NCI-H748 (cell line): ENCODE results near the gene PIM3.

Experiments used
- DNase-seq: peaks from one replicate; lab custom pipeline; 2025; ENCODE audit not compliant: unreplicated experiment; lab: John Stamatoyannopoulos, UW

Gene PIM3

DNA sequence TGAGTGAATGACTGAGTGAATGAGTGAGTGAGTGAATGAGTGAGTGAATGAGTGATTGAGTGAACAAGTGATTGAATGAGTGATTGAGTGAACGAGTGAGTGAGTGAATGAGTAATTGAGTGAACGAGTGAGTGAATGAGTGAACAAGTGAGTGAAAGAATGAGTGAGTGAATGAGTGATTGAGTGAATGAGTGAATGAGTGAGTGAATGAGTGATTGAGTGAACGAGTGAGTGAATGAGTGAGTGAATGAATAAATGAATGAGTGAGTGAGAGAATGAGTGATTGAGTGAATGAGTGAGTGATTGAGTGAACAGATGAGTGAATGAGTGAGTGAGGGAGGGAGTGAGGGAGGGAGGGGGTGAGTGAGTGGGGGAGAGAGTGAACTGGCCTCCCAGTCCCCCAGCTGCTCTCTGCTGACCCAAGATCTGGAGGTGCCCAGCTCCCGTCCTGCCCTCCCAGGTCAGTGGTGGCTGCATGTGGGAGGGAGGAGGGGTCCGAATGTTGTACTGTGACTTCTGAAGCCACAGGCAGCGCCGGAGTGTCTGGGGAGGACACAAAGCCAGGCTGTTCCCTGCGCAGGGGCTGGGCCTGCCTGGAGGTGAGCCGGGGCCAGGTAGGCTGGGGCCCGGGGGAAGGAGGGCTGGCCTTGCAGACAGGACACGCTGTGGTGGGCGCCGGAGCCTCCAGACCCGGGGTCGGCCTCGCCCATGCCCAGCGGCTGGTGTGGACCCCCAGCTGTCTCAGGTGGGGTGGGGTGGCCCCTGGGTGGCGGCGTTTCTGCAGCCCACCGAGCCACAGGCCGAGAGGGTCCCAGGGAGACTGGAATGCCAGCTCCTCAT lies 17.8 kb upstream of the PIM3 start:
- DNase-seq, result peak; percentile 22

DNA sequence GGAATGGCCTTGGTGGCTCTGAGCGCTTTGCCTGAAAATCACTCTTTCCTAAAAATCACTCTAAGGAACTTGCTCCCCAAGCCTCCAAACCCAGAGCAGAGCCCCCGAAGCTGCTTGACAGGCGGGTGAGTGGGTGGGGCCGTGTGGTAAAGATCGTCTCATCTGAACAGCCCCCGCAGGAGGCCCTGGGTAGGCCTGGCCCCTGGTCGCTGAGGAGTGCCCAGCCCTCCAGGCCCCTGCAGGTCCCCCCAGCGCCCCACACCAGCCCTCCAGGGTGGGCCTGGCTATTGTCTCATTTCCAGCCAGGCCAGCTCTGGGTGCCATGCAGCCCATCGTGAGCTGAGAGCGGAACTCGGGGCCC lies 17.2 kb upstream of the PIM3 start:
- DNase-seq, result no peak

DNA sequence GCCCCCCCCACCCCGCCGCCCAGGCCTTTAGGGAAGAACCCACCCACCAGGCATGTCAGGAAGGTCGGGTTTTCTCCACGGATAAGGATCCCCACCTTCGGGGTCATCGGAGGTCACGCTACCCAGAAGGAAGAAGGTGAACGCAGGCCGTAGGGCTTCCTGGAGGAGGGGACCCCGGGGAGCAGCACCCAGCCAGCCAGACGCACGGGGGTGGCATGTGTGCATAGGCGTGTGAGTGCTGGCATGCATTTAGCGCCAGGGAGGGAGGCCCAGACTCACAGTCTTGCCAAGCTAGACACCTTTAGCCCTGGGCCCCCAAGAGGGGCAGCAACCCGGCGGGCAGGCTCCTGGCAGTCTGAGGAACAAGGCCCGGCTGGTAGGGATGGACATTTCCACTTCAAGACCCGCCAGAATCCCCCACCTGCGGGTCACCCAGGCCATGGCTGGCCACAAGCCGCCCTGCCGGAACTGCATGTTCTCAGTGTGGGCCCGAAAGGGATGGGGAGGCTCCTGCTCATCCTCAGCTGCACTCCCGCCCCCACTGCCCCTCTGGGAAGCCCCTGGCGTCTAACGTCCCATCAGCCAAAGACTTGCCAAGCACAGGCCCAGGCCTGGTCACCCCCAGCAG lies 16.7 kb upstream of the PIM3 start:
- DNase-seq, result no peak

DNA sequence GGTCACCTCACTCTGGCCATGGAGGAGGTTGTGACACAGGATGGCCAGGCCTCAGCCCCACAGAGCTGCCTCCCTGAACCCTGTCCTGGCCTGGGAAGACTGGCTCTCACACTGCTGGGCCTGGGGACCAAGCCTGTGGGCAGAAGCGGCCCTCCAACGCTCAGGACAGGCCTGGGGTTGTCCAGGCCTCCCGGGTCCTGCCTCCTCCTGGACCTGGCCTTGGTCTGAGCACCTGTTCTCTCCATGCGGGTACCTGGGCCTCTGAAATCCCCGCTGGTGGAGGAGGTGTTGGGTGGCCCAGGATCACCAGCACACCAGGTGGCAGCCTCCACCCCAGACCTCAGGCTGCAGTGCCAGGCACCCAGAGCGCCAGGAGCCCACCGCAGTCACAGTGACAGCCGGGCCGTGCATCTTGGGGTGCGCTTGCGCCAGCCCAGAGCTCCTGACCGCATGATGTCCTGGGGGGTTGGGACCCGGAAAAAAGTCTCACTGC lies 16.1 kb upstream of the PIM3 start:
- no peak for DNase-seq

DNA sequence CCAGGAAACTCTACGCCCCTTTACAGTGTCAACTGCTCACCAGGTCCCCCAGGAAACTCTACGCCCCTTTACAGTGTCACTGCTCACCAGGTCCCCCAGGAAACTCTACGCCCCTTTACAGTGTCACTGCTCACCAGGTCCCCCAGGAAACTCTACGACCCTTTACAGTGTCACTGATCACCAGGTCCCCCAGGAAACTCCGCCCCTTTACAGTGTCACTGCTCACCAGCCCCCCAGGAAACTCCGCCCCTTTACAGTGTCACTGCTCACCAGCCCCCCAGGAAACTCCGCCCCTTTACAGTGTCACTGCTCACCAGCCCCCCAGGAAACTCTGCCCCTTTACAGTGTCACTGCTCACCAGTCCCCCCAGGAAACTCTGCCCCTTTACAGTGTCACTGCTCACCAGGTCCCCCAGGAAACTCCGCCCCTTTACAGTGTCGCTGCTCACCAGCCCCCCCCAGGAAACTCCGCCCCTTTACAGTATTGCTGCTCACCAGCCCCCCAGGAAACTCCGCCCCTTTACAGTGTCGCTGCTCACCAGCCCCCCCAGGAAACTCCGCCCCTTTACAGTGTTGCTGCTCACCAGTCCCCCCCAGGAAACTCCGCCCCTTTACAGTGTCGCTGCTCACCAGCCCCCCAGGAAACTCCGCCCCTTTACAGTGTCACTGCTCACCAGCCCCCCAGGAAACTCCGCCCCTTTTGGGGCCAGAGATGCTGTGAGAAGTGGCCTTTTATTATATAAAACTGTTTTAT lies 15.4 kb upstream of the PIM3 start:
- peak; percentile 25 for DNase-seq

DNA sequence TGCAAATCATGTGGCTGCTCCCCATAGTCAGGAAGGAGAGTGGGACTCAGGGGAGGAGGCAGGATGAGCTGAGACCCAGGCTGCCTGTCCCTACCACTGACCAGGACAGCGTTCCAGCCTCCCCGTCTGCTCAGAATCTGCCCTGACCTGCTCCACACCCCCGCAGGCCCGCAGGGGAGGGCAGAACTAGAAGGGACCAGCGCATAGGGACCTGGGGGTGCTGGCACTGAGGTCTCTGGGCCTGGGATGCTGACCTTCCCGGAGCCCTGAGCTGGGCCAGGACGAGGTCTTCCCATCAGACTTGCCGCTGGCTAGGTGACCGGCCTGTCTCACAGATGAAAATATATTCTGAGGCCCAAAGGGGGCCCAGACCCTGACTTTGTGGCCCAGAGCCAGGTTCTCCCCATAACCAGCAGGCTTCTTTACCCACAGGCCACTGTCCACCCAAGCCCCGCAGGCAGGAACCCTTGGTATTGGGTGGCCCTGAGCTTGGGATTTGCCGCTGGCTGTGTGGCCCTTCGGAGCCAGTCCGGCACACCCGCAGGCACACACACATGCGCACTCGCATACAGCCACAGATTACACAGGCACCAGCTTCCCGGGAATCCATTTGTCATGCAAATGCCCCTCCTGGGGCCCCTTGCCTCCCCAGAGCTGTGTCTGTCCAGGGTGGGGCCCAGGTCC lies 13.8 kb upstream of the PIM3 start:
- DNase-seq, result no peak

DNA sequence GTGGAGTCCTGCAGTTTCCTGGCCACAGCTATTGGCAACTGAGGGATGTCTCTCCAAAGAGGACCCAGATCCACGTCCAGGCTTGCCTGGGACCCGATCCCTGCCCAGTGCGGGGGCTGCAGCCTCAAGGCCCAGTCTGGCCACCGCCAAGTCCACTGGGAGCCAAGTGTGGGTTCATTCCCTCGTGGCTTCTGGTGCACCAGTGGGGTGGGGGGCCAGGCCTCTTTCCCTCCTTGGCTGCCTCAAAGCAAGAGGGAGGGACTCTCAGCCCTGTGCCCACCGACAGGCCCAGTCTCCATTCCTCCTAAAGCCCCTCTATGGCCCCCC lies 13.3 kb upstream of the PIM3 start:
- DNase-seq, result no peak

DNA sequence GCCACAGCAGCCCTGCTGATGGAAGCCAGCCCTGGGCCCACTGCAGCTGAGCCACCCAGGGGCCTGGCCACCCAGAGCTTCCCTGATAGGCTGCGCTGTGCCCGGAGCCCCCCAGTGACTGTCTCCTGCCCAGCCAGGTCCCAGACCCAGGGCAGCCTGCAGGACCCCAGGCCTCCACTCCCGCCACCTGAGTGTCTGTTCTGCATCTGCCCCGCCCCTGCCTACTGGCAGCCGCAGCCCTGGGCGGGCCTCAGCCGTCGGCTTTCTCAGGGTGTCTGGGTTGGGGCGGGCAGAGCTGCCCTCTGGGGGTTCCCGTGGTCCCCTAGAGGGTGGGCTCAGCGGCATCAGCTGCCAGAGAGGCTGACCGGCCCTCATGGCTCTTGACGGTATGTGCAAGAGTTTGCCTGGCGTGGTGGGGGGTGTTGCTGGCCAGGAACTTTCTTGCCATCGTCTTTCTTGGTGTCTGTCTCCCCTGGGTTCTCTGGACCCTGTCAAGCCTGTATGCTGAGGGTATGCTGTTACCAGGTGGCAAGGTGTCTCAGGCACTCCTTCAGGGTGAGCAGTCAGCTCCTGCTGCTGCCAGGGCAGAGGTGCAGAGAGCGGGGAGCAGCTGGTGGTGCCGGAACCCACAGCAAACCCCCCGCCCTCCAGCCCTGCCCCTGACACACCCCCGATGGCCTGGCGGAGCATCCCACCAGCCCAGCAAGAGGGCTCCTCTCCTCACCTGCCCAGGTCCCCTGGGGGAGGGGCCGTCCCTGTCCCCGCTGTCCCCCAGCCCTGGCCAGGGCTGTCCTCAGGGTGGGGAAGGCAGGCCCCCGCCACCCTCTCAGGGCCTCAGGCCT lies 12.2 kb upstream of the PIM3 start:
- no peak for DNase-seq

DNA sequence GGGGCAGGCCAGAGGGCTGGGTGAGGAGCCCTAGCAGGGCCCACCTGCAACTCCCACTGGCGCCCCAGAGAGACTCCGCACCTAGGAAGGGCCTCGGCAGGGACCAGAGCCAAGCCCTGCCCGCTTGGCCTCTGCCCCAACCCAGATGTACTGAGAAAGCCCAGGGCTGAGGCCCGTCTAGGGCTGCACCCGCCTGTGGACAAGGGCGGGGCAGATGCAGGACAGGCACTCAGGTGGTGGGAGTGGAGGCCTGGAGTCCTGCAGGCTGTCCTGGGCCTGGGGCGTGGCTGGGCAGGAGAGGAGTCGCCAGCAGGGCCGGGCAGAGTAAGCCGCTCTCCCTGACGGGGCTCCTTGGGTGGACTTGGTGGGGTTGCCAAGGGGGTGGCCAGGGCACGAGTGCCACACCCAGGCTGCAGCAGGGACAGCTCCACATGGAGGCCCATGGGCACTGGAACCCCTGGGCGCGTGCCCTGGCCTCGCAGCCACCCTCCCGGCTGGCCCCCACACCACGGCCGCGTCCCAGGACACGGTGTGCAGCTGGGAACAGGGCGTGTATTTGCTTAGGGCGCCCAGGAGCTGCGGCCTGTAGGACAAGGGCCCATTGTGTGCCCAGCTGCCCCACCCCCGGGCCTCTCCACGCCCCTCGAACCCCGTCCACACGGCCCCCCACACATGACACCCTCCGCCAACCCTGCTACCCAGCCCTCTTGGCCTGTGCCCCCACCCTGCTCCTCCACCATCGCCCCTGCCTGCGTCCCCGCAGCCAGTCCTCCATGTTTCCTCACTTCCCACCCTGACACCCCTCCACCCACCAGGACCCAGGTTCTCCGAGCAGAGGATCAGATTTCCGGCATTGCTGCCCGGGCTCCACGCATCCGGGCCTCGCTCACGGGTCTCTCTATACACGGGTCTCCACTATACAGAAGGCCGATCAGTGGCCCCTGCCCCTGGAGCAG lies 11.3 kb upstream of the PIM3 start:
- DNase-seq, result peak; percentile 52

DNA sequence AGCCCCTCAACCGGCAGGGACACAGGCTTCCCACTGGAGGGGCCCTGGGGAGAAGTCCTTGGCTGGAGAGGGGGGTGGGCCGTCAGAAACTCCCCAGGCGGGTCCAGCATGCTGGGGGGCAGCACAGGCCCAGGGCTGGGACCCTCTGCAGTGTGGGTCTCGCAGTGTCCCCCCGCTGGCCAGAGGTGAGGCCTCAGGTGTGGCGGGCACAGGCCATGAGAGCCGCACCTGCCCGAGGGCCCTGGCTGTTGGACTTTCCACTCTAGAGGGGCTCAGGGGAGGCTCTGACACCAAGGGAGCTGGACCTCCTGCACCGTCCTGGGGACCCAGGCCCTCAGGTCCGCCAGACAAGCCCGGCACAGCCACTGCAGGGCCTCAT lies 10.7 kb upstream of the PIM3 start:
- DNase-seq, result no peak

DNA sequence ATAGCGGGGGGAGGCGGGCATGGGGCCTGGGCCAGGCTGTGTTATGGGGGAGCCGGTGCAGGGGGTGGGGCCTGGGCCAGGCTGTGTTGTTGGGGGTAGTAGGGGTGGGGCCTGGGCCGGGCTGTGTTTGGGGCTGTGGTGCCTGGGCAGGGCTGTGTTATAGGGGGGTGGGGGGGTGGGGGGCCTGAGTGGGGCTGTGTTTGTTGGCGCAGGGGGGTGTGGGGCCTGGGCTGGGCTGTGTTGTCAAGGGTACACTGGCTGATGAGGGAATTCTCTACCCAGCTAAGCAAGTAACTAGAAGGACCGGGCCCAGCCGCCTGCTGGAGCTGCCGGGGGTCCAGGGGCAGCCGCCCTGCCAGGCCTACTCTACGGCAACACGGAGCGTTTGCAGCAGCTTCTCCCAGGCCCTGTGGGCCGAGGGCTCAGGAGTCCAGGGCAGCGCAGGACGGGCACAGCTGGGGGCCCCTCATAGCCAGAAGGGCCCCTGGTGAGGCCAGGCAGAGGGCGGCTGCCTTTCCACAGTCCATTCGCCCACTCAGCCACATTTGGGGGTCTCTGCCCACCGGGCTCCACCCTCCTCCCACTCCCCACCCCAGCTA lies 10.1 kb upstream of the PIM3 start:
- DNase-seq, result no peak

DNA sequence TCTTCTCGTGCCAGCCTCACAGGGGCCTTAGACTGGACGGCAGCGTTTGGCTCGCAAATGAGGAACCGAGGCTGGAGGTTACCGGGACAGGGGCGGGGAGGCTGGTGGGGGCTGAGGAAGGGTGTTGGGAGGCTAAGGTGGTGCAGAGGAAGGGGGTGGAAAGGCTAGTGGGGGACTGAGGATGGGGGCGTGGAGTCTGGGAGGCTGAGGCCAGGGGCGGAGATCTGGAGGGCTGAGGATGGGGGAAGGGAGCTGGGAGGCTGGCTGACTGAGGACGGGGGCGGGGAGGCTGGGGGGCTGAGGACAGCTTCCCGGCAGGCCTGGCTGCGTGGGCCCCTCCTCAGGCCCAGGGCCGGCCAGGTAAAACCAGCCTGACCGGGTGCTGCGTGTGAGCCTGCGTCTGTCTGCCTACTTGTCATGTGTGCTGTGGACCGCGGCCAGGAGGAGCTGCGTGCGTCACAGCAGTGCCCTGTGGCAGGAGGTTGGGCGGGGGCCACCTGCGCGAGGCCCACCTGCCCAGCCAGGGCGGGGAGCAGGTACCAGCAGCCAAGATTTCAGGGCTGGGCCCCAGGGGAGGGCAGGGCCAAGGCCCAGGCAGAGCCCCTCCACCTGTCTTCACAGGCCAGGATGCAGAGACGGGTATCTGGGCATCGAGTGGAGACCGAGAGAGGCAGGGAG lies 9.4 kb upstream of the PIM3 start:
- peak; percentile 93 for DNase-seq

DNA sequence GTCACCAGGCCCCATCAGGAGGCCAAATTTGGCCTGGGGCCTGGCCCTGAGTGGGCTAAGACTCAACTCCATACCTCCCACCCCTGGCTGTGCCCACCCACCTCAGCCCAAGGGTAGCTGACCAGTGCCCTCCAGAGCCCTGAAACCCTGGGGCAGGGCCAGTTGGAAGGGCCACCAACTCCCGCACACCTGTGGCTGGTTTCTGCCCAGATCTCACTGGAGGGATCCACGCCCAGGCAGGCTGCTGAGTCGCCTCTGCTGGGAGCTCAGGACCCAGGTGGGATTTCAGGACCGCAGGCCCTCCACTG lies 8.9 kb upstream of the PIM3 start:
- no peak for DNase-seq

DNA sequence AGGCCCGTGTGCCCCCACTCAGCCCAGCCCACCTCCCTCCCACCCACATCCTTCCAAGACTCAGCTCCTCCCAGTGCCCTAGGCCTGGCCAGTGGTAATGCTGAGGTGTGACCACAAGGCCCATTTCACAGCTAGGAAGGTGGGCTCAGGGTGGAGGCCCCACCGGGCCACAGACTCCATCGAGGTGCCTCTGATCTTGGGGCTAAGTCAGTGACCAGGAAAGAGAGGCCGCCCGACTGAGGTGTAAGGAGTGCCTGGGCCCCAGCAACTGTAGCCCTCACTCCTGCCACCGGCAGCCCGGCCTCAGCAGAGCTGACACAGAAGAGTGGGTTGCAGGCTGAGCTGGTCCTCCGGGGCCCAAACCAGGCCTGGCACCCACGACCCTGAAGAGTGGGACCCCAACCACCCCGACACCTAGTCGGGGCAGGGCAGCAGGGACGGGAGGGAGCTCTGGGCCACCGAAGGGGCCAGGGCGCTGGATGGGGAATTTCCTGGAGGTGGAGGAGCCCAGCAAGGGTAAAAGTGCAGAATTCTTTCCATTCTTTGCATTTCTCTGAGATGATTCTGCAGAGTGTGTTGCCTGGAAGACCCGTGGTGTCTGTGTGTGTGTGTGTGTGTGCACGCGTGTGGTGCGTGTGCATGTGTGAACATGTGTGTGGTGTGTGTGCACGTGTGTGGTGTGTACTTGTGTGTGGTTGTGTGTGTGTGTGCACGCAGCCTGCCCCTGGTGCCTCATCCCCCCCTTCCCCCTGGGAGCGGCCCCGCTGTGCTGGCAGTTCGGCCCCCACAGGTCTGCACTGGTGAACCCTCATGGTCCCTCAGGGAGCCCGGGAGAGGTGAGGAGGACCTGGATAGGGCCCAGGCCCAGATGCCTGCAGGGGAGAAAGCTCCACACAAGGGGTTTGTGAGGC lies 8.3 kb upstream of the PIM3 start:
- DNase-seq, result no peak

DNA sequence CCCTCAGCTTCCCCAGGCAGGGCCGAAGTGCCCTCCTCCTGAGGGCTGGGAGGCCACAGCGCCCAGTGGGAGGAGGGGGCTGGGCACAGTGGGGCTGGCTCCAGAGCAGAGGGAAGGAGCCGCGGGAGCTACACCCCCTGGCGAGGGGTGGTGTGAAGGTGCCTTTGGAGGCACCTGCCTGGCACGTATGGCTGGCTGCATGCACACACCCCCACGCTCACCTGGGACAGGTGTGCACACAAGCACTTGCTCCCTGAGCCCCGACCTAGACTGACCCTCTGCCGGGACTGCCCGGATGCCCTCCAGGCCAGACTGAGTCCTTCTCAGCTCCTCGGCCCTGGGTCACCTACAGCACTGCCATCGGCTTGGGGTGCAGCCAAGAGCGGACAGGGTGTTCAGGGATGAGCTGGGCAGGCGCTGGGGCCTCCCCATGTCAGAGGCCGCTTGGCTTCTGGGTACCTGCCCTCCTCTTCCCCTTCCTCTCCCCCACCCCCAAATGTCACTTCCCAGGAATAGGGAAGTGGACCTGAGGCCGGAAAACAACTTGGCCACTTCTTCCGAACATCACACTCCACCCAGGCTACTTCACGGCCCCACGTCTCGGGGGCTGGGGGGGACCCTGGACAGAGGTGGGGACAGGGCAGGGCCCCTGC lies 7.4 kb upstream of the PIM3 start:
- DNase-seq, result no peak

DNA sequence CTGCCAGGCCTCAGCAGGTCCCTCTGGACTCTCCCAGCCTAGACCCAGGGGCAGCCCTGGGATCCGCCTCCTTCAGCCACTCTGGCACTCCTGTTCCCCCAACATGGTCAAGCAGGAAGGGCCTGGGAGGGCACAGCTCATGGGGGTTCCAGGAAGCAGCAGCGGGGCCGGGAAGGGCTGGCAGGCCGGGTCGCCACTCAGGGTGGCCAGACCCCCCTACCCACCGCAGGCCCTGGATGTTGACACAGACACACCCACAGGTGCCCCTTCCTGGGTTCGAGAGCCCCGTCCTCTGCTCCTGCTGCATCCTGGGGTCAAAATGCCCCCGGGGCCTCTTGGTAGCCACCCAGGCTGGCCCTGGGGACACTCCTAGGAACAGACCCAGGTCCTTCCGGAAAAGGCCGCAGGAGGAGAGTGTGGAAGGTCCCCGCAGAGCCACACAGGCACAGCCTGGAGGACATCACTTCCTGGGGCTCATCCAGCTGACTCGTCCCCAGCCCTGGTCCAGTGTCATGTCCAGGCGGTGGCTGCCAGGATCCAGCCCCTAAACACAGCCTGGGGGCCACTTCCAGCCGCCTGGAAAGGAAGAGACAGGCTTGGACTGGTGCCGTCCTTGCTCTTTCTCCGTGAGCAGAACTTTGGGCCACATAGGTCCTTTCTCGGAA lies 6.8 kb upstream of the PIM3 start:
- DNase-seq, result no peak

DNA sequence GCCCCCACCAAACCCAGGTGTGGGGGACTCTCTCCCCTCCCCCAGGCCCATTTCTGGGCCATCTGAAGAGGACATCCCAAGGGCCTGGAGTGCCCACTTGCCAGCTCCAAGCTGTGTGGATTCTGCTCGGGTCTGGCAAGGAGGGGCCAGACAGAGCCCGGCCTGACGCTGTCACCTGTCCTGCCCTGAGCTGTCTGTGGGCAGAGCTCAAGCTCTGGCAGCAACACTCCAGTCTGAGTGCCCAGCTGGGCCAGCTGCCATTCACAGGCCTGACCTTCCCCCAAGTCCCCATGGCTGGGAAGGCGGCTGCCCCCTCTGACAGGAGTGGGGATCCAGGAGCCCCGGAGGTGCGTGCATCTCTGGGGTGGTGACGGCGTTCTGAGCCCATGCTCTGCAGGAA lies 6.2 kb upstream of the PIM3 start:
- DNase-seq, result no peak
